ENCODE data around the gene MEX3A. TPM values are rescaled to one million over a fixed set of nuclear protein-coding genes. Genes with fewer than 3 reads are reported as not detected.

MEX3A gene
- total RNA-seq, 1 experiment from 2014 or later, result 79.1 TPM

DNA sequence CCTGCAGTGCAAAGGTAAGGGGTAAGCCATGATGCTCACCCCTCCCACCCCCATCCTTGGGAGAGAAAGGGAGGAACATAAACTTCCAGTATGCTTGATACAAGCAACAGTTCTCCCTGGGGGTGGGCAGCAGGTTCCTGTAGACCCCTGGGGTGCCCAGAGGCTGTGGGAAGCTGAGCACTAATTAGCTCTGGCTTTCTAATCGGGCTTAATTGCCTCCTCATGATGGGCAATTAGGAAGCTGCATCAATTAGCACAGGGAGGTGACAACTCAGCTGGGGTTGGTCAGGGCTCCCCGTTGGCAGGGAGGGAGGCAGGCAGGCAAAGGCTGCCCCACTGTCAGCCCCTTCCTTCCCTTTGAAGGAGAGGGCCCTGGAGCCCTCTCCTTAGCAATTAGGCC is 16.5 kb upstream of the MEX3A start:
- CTCF ChIA-PET, result interaction anchor here (0.8 to 29.6 kb wide), 6 partner anchors 8 to 126 kb away, joined by 3 to 1176 read pairs (median 6); partner anchors contain the start of gene LMNA
- no peak overlapping the region for H3K4me3 Mint-ChIP-seq
- DNase-seq (ENCODE audit: low spot score), result no peak
- H3K9me3 Mint-ChIP-seq, result no peaks in the 10 kb centered on the region
- peaks cover 31% of the 10 kb centered on the region for H3K4me1 Mint-ChIP-seq
- POLR2A ChIA-PET, result interaction anchor here (0.6 to 1.2 kb wide), 3 partner anchors 10 to 43 kb away, joined by 3 to 5 read pairs (median 3); partner anchors contain the start of gene LMNA
- TF ChIP-seq, protein P1, sequence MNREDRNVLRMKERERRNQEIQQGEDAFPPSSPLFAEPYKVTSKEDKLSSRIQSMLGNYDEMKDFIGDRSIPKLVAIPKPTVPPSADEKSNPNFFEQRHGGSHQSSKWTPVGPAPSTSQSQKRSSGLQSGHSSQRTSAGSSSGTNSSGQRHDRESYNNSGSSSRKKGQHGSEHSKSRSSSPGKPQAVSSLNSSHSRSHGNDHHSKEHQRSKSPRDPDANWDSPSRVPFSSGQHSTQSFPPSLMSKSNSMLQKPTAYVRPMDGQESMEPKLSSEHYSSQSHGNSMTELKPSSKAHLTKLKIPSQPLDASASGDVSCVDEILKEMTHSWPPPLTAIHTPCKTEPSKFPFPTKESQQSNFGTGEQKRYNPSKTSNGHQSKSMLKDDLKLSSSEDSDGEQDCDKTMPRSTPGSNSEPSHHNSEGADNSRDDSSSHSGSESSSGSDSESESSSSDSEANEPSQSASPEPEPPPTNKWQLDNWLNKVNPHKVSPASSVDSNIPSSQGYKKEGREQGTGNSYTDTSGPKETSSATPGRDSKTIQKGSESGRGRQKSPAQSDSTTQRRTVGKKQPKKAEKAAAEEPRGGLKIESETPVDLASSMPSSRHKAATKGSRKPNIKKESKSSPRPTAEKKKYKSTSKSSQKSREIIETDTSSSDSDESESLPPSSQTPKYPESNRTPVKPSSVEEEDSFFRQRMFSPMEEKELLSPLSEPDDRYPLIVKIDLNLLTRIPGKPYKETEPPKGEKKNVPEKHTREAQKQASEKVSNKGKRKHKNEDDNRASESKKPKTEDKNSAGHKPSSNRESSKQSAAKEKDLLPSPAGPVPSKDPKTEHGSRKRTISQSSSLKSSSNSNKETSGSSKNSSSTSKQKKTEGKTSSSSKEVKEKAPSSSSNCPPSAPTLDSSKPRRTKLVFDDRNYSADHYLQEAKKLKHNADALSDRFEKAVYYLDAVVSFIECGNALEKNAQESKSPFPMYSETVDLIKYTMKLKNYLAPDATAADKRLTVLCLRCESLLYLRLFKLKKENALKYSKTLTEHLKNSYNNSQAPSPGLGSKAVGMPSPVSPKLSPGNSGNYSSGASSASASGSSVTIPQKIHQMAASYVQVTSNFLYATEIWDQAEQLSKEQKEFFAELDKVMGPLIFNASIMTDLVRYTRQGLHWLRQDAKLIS (CRISPR knock-in tag; IDR thresholded peaks at IDR 0.05; ENCODE audit: borderline replicate concordance), result no peak
- TF ChIP-seq TEAD1 (CRISPR knock-in tag; IDR thresholded peaks at IDR 0.05) (no peak), NFATC4 (CRISPR knock-in tag; IDR thresholded peaks at IDR 0.05) (no peak), CREM (CRISPR knock-in tag; IDR thresholded peaks at IDR 0.05) (no peak), ZNF671 (CRISPR knock-in tag; IDR thresholded peaks at IDR 0.05) (no peak), ZNF317 (CRISPR knock-in tag; IDR thresholded peaks at IDR 0.05; ENCODE audit: borderline replicate concordance, low read depth) (no peak), GTF2I (CRISPR knock-in tag; conservative IDR thresholded peaks at IDR 0.05) (no peak)
- TF ChIP-seq, protein P2, sequence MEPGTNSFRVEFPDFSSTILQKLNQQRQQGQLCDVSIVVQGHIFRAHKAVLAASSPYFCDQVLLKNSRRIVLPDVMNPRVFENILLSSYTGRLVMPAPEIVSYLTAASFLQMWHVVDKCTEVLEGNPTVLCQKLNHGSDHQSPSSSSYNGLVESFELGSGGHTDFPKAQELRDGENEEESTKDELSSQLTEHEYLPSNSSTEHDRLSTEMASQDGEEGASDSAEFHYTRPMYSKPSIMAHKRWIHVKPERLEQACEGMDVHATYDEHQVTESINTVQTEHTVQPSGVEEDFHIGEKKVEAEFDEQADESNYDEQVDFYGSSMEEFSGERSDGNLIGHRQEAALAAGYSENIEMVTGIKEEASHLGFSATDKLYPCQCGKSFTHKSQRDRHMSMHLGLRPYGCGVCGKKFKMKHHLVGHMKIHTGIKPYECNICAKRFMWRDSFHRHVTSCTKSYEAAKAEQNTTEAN (CRISPR knock-in tag; IDR thresholded peaks at IDR 0.05), result no peak
- TF ChIP-seq, protein P3, sequence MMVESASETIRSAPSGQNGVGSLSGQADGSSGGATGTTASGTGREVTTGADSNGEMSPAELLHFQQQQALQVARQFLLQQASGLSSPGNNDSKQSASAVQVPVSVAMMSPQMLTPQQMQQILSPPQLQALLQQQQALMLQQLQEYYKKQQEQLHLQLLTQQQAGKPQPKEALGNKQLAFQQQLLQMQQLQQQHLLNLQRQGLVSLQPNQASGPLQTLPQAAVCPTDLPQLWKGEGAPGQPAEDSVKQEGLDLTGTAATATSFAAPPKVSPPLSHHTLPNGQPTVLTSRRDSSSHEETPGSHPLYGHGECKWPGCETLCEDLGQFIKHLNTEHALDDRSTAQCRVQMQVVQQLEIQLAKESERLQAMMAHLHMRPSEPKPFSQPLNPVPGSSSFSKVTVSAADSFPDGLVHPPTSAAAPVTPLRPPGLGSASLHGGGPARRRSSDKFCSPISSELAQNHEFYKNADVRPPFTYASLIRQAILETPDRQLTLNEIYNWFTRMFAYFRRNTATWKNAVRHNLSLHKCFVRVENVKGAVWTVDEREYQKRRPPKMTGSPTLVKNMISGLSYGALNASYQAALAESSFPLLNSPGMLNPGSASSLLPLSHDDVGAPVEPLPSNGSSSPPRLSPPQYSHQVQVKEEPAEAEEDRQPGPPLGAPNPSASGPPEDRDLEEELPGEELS (CRISPR knock-in tag; IDR thresholded peaks at IDR 0.05), result no peak
- TF ChIP-seq, protein P4, sequence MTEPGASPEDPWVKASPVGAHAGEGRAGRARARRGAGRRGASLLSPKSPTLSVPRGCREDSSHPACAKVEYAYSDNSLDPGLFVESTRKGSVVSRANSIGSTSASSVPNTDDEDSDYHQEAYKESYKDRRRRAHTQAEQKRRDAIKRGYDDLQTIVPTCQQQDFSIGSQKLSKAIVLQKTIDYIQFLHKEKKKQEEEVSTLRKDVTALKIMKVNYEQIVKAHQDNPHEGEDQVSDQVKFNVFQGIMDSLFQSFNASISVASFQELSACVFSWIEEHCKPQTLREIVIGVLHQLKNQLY (CRISPR knock-in tag; IDR thresholded peaks at IDR 0.05), result no peak
- TF ChIP-seq, protein P5, sequence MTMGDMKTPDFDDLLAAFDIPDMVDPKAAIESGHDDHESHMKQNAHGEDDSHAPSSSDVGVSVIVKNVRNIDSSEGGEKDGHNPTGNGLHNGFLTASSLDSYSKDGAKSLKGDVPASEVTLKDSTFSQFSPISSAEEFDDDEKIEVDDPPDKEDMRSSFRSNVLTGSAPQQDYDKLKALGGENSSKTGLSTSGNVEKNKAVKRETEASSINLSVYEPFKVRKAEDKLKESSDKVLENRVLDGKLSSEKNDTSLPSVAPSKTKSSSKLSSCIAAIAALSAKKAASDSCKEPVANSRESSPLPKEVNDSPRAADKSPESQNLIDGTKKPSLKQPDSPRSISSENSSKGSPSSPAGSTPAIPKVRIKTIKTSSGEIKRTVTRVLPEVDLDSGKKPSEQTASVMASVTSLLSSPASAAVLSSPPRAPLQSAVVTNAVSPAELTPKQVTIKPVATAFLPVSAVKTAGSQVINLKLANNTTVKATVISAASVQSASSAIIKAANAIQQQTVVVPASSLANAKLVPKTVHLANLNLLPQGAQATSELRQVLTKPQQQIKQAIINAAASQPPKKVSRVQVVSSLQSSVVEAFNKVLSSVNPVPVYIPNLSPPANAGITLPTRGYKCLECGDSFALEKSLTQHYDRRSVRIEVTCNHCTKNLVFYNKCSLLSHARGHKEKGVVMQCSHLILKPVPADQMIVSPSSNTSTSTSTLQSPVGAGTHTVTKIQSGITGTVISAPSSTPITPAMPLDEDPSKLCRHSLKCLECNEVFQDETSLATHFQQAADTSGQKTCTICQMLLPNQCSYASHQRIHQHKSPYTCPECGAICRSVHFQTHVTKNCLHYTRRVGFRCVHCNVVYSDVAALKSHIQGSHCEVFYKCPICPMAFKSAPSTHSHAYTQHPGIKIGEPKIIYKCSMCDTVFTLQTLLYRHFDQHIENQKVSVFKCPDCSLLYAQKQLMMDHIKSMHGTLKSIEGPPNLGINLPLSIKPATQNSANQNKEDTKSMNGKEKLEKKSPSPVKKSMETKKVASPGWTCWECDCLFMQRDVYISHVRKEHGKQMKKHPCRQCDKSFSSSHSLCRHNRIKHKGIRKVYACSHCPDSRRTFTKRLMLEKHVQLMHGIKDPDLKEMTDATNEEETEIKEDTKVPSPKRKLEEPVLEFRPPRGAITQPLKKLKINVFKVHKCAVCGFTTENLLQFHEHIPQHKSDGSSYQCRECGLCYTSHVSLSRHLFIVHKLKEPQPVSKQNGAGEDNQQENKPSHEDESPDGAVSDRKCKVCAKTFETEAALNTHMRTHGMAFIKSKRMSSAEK (CRISPR knock-in tag; IDR thresholded peaks at IDR 0.05; ENCODE audit: borderline replicate concordance), result no peak
- TF ChIP-seq, protein P6, sequence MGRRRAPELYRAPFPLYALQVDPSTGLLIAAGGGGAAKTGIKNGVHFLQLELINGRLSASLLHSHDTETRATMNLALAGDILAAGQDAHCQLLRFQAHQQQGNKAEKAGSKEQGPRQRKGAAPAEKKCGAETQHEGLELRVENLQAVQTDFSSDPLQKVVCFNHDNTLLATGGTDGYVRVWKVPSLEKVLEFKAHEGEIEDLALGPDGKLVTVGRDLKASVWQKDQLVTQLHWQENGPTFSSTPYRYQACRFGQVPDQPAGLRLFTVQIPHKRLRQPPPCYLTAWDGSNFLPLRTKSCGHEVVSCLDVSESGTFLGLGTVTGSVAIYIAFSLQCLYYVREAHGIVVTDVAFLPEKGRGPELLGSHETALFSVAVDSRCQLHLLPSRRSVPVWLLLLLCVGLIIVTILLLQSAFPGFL (CRISPR knock-in tag; IDR thresholded peaks at IDR 0.05; ENCODE audit: borderline replicate concordance), result no peak
- TF ChIP-seq, protein P7, sequence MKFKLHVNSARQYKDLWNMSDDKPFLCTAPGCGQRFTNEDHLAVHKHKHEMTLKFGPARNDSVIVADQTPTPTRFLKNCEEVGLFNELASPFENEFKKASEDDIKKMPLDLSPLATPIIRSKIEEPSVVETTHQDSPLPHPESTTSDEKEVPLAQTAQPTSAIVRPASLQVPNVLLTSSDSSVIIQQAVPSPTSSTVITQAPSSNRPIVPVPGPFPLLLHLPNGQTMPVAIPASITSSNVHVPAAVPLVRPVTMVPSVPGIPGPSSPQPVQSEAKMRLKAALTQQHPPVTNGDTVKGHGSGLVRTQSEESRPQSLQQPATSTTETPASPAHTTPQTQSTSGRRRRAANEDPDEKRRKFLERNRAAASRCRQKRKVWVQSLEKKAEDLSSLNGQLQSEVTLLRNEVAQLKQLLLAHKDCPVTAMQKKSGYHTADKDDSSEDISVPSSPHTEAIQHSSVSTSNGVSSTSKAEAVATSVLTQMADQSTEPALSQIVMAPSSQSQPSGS (CRISPR knock-in tag; IDR thresholded peaks at IDR 0.05; ENCODE audit: borderline replicate concordance, low read depth), result no peak
- ATAC-seq, result no peak
- H3K27me3 Mint-ChIP-seq (ENCODE audit: low read depth), result no peaks in the 10 kb centered on the region
- peaks cover 2% of the 10 kb centered on the region for H3K36me3 Mint-ChIP-seq
- H3K27ac Mint-ChIP-seq, result no peak overlapping the region

All from WTC11 (cell line).